ENCODE data around the gene FAM200C. TPM values are rescaled to one million over a fixed set of nuclear protein-coding genes. Genes with fewer than 3 reads are reported as not detected.

The FAM200C gene
- total RNA-seq, 2 experiments from 2014 or later: 0.48 to 0.68 TPM

DNA sequence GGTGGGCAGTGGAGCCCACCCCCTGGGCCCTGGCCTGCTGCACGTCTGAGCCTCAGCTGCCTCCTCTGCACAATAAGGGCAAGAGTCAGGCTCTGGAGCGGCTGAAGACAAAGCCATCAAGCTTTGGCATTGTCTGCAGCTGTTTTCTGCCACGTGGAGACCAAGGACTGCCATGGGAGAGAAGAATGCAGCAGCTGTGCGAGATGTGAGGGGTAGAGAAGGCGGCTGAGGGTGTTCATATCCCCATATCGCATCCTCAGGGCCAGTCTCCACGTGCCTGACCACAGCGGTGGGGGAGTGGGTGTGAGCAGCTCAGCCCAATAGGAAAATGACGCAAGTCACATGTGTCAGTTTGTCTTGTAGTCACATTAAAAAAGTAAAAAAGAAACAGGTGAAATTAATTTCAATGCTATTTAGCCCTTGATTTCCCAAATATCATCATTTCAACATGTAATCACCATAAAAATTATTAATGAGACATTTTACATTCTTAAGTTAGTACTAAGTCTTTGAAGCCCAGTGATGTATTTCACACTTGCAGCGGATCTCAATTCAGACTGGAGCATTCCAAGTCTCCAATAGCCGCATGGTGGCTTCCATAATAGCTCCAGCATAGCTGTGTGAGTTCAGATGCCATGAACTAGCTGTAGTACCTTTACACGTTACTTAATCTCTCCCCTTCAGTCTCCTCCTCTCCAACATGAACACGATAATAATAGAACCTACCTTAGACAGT is 36.0 kb downstream of the FAM200C start:
- no peak overlapping the region for H3K4me3 Mint-ChIP-seq
- no peak overlapping the region for H3K27ac Mint-ChIP-seq
- H3K4me1 Mint-ChIP-seq: no peaks in the 10 kb centered on the region
- no peaks in the 10 kb centered on the region for H3K9me3 Mint-ChIP-seq
- DNase-seq: no peak
- H3K27me3 Mint-ChIP-seq: peaks cover 31% of the 10 kb centered on the region
- H3K36me3 Mint-ChIP-seq: no peaks in the 10 kb centered on the region

DNA sequence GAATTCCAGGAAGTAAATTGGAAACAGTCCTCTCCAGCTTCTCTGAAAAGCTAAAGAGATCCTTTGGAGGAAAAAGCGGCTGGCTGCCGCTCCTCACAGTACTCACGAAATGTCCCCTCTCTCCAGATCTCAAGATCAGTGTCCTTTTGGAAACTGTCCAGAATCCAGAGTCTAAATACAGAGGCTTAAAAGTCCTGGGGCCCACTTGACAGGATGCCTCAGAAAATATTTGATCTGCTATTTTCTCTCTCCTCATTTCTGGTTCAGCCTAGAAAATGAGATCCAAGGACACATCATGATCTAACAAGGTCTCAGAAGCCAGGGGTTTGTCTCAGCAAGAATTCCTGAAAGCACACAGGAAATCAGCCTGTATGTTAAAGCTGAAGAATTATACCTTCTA is 36.6 kb downstream of the FAM200C start:
- Mint-ChIP-seq H3K27ac (no peak overlapping the region), H3K9me3 (no peaks in the 10 kb centered on the region), H3K4me3 (no peak overlapping the region), H3K4me1 (no peaks in the 10 kb centered on the region), H3K27me3 (peaks cover 25% of the 10 kb centered on the region), H3K36me3 (no peaks in the 10 kb centered on the region)
- DNase-seq: no peak

- DNase-seq: no peak
- no peak overlapping the region for H3K27ac Mint-ChIP-seq
- H3K4me3 Mint-ChIP-seq: no peak overlapping the region
- no peaks in the 10 kb centered on the region for H3K9me3 Mint-ChIP-seq
- no peaks in the 10 kb centered on the region for H3K4me1 Mint-ChIP-seq
- H3K27me3 Mint-ChIP-seq: peaks cover 11% of the 10 kb centered on the region
- H3K36me3 Mint-ChIP-seq: no peaks in the 10 kb centered on the region
Measured at GRCh38 chr5:160361624-160362228, 38.1 kb downstream of the FAM200C start.

GRCh38 chr5:160360310-160360709 is 39.5 kb downstream of the FAM200C start:
- H3K4me1 Mint-ChIP-seq: no peaks in the 10 kb centered on the region
- no peak overlapping the region for H3K4me3 Mint-ChIP-seq
- no peaks in the 10 kb centered on the region for H3K9me3 Mint-ChIP-seq
- no peak overlapping the region for H3K27ac Mint-ChIP-seq
- no peak for DNase-seq
- H3K36me3 Mint-ChIP-seq: no peaks in the 10 kb centered on the region
- H3K27me3 Mint-ChIP-seq: peaks cover 10% of the 10 kb centered on the region

DNA sequence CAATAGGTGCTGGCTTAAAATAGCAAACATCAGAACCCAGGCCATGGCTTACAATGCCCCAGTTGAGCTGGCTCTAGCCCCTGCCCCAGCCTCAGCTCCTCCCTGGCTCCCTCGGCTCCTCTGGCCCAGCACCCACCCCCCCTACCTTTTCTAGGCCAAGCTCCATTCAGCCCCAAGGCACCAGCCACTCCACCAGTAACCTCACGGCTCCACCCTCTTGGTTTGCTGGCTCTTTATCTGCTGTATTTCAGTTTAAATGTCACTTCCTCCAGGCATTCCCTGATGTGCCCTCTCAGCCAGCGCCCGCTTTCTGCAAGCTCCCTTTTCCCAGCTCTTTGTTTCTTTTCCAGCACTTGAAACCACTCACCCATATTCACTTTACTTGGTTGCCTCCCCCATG is 40.0 kb downstream of the FAM200C start:
- Mint-ChIP-seq H3K4me1 (no peaks in the 10 kb centered on the region), H3K27ac (no peak overlapping the region), H3K9me3 (no peaks in the 10 kb centered on the region), H3K4me3 (no peak overlapping the region), H3K36me3 (no peaks in the 10 kb centered on the region), H3K27me3 (peaks cover 6% of the 10 kb centered on the region)
- no peak for DNase-seq

- Mint-ChIP-seq H3K27ac (no peak overlapping the region), H3K4me3 (no peak overlapping the region), H3K27me3 (peaks cover 6% of the 10 kb centered on the region), H3K36me3 (no peaks in the 10 kb centered on the region), H3K4me1 (no peaks in the 10 kb centered on the region), H3K9me3 (no peaks in the 10 kb centered on the region)
- no peak for DNase-seq
Measured at GRCh38 chr5:160359242-160359641, 40.6 kb downstream of the FAM200C start.

DNA sequence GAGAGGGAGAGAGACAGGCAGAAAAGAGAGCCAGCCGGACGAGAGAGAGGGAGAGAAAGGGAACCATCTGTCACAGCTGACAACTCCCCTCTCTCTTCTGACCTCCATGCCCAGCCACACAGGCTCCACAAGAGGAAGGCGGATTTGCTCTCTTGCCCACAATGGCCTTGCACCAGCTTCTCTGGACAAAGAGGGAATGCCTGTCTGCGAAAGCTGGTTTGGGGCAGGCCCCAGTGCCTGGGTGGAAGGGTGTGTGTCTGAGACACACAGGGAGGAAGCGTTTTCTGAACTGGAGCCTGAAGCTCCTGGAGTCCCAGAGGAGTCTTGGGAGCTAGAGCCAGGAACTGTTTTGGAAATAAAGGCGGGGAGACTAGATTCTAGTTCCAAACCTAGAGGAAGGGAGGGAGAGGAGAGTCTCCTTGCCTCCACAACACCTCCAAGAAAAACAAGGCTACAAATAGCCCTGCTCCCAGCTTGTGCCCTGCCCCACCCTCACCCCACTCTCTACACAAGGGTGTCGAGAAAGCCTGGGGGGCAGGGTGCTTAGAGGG is 41.9 kb downstream of the FAM200C start:
- Mint-ChIP-seq H3K36me3 (no peaks in the 10 kb centered on the region), H3K27me3 (peaks cover 6% of the 10 kb centered on the region), H3K4me3 (no peak overlapping the region), H3K9me3 (no peaks in the 10 kb centered on the region), H3K27ac (no peak overlapping the region), H3K4me1 (no peaks in the 10 kb centered on the region)
- no peak for DNase-seq

DNA sequence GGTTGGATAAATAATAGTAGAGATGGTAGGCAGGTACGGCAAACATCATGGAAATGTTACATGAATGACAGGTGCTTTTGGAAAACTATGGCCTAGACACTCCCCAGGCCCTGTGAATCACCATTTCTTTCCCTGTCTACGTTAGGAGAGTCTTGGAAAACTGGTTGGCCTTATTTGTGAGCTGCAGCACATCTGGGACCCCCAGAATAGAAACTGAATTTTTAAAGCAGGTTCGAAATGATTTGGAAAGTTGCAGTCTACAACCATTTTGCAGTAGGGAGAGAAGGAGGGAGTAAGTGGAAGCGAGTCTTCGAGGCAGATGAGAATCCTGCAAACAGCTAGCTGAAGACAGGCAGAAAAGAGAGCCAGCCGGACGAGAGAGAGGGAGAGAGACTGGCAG is 42.5 kb downstream of the FAM200C start:
- Mint-ChIP-seq H3K36me3 (no peaks in the 10 kb centered on the region), H3K27ac (no peak overlapping the region), H3K27me3 (peaks cover 6% of the 10 kb centered on the region), H3K4me3 (no peak overlapping the region), H3K9me3 (no peaks in the 10 kb centered on the region), H3K4me1 (no peaks in the 10 kb centered on the region)
- no peak for DNase-seq

- H3K4me1 Mint-ChIP-seq: no peaks in the 10 kb centered on the region
- H3K4me3 Mint-ChIP-seq: no peak overlapping the region
- H3K36me3 Mint-ChIP-seq: no peaks in the 10 kb centered on the region
- peaks cover 6% of the 10 kb centered on the region for H3K27me3 Mint-ChIP-seq
- H3K9me3 Mint-ChIP-seq: no peaks in the 10 kb centered on the region
- H3K27ac Mint-ChIP-seq: peak overlapping the region; percentile 11
- DNase-seq: no peak
Measured at GRCh38 chr5:160356550-160357347, 43.1 kb downstream of the FAM200C start.

- H3K36me3 Mint-ChIP-seq: no peaks in the 10 kb centered on the region
- no peak overlapping the region for H3K27ac Mint-ChIP-seq
- no peak overlapping the region for H3K4me3 Mint-ChIP-seq
- H3K9me3 Mint-ChIP-seq: no peaks in the 10 kb centered on the region
- H3K4me1 Mint-ChIP-seq: no peaks in the 10 kb centered on the region
- H3K27me3 Mint-ChIP-seq: no peaks in the 10 kb centered on the region
- DNase-seq: no peak
Measured at GRCh38 chr5:160354666-160355065, 45.2 kb downstream of the FAM200C start.

DNA sequence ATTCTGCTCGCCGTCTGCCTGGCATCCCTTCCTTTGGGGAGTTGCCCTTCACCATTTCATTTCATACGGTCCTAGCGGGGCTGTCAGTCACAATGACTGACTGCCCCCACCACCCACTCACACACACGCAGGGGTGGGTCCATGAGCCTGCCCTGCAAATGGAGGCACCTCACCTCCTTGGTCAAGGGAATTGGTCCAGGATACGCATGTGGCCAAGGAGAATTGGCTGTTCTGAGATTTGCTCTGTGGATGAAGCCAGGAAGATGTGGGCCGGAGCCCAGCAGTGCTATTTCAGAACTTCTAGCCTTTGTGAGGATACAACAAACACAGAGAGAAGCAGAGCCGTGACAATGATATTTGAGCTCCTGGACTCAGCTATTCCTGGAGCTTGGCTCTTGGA is 46.5 kb downstream of the FAM200C start:
- Mint-ChIP-seq H3K27me3 (no peaks in the 10 kb centered on the region), H3K27ac (no peak overlapping the region), H3K9me3 (no peaks in the 10 kb centered on the region), H3K36me3 (no peaks in the 10 kb centered on the region), H3K4me3 (no peak overlapping the region), H3K4me1 (no peaks in the 10 kb centered on the region)
- DNase-seq: no peak

DNA sequence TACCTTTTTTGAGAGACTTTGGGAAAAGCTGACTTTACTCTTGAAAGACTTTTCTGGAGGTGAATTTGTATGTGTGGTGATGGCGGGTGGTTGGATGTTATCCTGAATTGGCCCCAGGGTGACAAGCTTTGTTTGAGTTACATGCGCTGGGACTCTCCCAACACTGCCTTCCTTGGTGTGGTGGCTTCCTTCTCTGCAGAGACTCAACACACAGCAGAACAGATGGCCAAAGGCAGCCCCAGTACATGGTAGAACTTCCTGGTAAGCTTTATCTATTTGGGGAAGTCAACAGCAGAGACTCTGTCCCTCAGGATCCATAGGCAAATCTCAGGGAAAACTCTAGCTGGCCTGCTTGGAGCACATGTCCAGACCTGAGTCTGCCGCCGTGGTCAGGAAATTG is 47.5 kb downstream of the FAM200C start:
- DNase-seq: no peak
- Mint-ChIP-seq H3K4me3 (no peak overlapping the region), H3K27ac (no peak overlapping the region), H3K27me3 (no peaks in the 10 kb centered on the region), H3K9me3 (no peaks in the 10 kb centered on the region), H3K36me3 (no peaks in the 10 kb centered on the region), H3K4me1 (no peaks in the 10 kb centered on the region)

- no peak for DNase-seq
- no peaks in the 10 kb centered on the region for H3K27me3 Mint-ChIP-seq
- H3K9me3 Mint-ChIP-seq: no peaks in the 10 kb centered on the region
- H3K27ac Mint-ChIP-seq: no peak overlapping the region
- no peak overlapping the region for H3K4me3 Mint-ChIP-seq
- no peaks in the 10 kb centered on the region for H3K4me1 Mint-ChIP-seq
- H3K36me3 Mint-ChIP-seq: no peaks in the 10 kb centered on the region
Measured at GRCh38 chr5:160349935-160350303, 49.9 kb downstream of the FAM200C start.

GRCh38 chr5:160349249-160349934 is 50.5 kb downstream of the FAM200C start:
- Mint-ChIP-seq H3K9me3 (no peaks in the 10 kb centered on the region), H3K4me3 (no peak overlapping the region), H3K27ac (no peak overlapping the region), H3K36me3 (no peaks in the 10 kb centered on the region), H3K27me3 (no peaks in the 10 kb centered on the region), H3K4me1 (no peaks in the 10 kb centered on the region)
- DNase-seq: no peak

GRCh38 chr5:160348080-160348479 is 51.8 kb downstream of the FAM200C start:
- no peaks in the 10 kb centered on the region for H3K27me3 Mint-ChIP-seq

More at GRCh38 chr5:160348080-160348479, 51.8 kb downstream of the FAM200C start:
- H3K4me3 Mint-ChIP-seq: no peak overlapping the region
- no peak overlapping the region for H3K27ac Mint-ChIP-seq
- no peaks in the 10 kb centered on the region for H3K4me1 Mint-ChIP-seq
- H3K36me3 Mint-ChIP-seq: no peaks in the 10 kb centered on the region
- H3K9me3 Mint-ChIP-seq: no peaks in the 10 kb centered on the region
- no peak for DNase-seq

All from activated naive CD8-positive, alpha-beta T cell treated with anti-CD3 and anti-CD28 coated beads for 36 hours (primary cell).